DOHH2 (cell line): ENCODE results near the gene KCNC1.
A peak's percentile ranks its signal among the peaks of the same experiment; 100 is the strongest.

ENCODE experiments used
- H3F3A ChIP-seq: fragments of 200-600 bp; sonication (generic), shearing (Covaris generic); 2 replicates; pipeline ENCODE4 v1.6.0; 2016; ENCODE audit warnings: antibody characterized with exemption, mild to moderate bottlenecking; ENCODE audit not compliant: control insufficient read depth, insufficient read depth
- H3K27ac ChIP-seq: fragments of 200-600 bp; sonication (generic); 2 replicates; pipeline ENCODE4 v1.5.1; 2014; ENCODE audit warnings: low read depth, mild to moderate bottlenecking, low read length, moderate library complexity
- H3K27me3 ChIP-seq: fragments of 200-600 bp; sonication (generic); 2 replicates; pipeline ENCODE4 v1.6.1; 2014; ENCODE audit warnings: mild to moderate bottlenecking, low read length, mixed read lengths; ENCODE audit not compliant: control insufficient read depth
- H3K36me3 ChIP-seq: fragments of 200-600 bp; sonication (generic); 2 replicates; pipeline ENCODE4 v1.6.1; 2014; ENCODE audit warnings: mild to moderate bottlenecking, low read length, moderate library complexity, mixed read lengths; ENCODE audit not compliant: control insufficient read depth
- H3K4me1 ChIP-seq: fragments of 200-600 bp; sonication (generic); 2 replicates; pipeline ENCODE4 v1.6.1; 2014; ENCODE audit warnings: mild to moderate bottlenecking, low read length, mixed read lengths; ENCODE audit not compliant: control insufficient read depth
- H3K4me2 ChIP-seq: fragments of 200-600 bp; sonication (generic); 2 replicates; pipeline ENCODE4 v1.6.0; 2014; ENCODE audit warnings: mild to moderate bottlenecking, low read length, moderate library complexity
- H3K4me3 ChIP-seq: fragments of 200-600 bp; sonication (generic); 2 replicates; pipeline ENCODE4 v1.5.1; 2014; ENCODE audit warnings: mild to moderate bottlenecking, low read length, mixed read lengths
- H3K79me2 ChIP-seq: fragments of 200-600 bp; sonication (generic); 2 replicates; pipeline ENCODE4 v1.6.1; 2014; ENCODE audit warnings: mild to moderate bottlenecking, low read length, mixed read lengths; ENCODE audit not compliant: control insufficient read depth
- H3K9me2 ChIP-seq: fragments of 200-600 bp; sonication (generic); replicated peaks from 2 replicates; pipeline ENCODE4 v1.6.1; 2014; ENCODE audit warnings: mild to moderate bottlenecking, low read length, mixed read lengths; ENCODE audit not compliant: control insufficient read depth
- H3K9me3 ChIP-seq: fragments of 200-600 bp; sonication (generic); 2 replicates; pipeline ENCODE4 v1.6.1; 2014; ENCODE audit warnings: antibody characterized with exemption, low read length, mixed read lengths; ENCODE audit not compliant: control insufficient read depth, insufficient read depth
- H4K20me1 ChIP-seq: fragments of 200-600 bp; sonication (generic); 2 replicates; pipeline ENCODE4 v1.6.0; 2014; ENCODE audit warnings: low read depth, mild to moderate bottlenecking, antibody characterized with exemption, low read length, moderate library complexity; ENCODE audit not compliant: control insufficient read depth, insufficient read depth
- CTCF ChIP-seq: fragments of 200-600 bp; sonication (generic); IDR thresholded peaks from one replicate; pipeline ENCODE4 v1.5.1; 2014; ENCODE audit warnings: antibody characterized with exemption, mild to moderate bottlenecking, low read depth, low read length; ENCODE audit not compliant: poor library complexity, severe bottlenecking
- EZH2phosphoT487 ChIP-seq: fragments of 200-600 bp; sonication (generic); IDR thresholded peaks from 2 replicates; pipeline ENCODE4 v1.6.1; 2017; ENCODE audit warnings: borderline replicate concordance, mild to moderate bottlenecking, antibody characterized with exemption, low read length, moderate library complexity, mixed read lengths

The KCNC1 gene

GRCh38 chr11:17760102-17761029 lies 25.8 kb downstream of the KCNC1 start:
- no peaks in the 10 kb centered on the region for H3K9me3 ChIP-seq
- H3F3A ChIP-seq: no peaks in the 10 kb centered on the region
- H4K20me1 ChIP-seq: no peaks in the 10 kb centered on the region
- H3K4me2 ChIP-seq: no peak overlapping the region
- no peaks in the 10 kb centered on the region for H3K36me3 ChIP-seq
- H3K4me1 ChIP-seq: no peaks in the 10 kb centered on the region
- no peaks in the 10 kb centered on the region for H3K79me2 ChIP-seq
- TF ChIP-seq CTCF (peak; percentile 64), EZH2phosphoT487 (no peak)
- no peaks in the 10 kb centered on the region for H3K27me3 ChIP-seq
- H3K27ac ChIP-seq: no peak overlapping the region
- no peak overlapping the region for H3K4me3 ChIP-seq
- H3K9me2 ChIP-seq: no peaks in the 10 kb centered on the region

- Histone ChIP-seq H3K9me2 (no peaks in the 10 kb centered on the region), H3K27ac (no peak overlapping the region)
Measured at GRCh38 chr11:17762309-17762974, 27.9 kb downstream of the KCNC1 start.

GRCh38 chr11:17763244-17763643 lies 28.7 kb downstream of the KCNC1 start:
- no peaks in the 10 kb centered on the region for H4K20me1 ChIP-seq
- H3K9me3 ChIP-seq: no peaks in the 10 kb centered on the region
- no peak overlapping the region for H3K4me2 ChIP-seq
- no peaks in the 10 kb centered on the region for H3K36me3 ChIP-seq
- no peaks in the 10 kb centered on the region for H3K27me3 ChIP-seq
- H3K27ac ChIP-seq: no peak overlapping the region
- no peaks in the 10 kb centered on the region for H3K9me2 ChIP-seq
- no peaks in the 10 kb centered on the region for H3K79me2 ChIP-seq
- TF ChIP-seq CTCF (no peak), EZH2phosphoT487 (no peak)
- no peaks in the 10 kb centered on the region for H3K4me1 ChIP-seq
- H3F3A ChIP-seq: no peaks in the 10 kb centered on the region
- no peak overlapping the region for H3K4me3 ChIP-seq

More at GRCh38 chr11:17762309-17762974, 27.9 kb downstream of the KCNC1 start:
- H3K79me2 ChIP-seq: no peaks in the 10 kb centered on the region
- H3K4me2 ChIP-seq: no peak overlapping the region
- H3K27me3 ChIP-seq: no peaks in the 10 kb centered on the region
- H3K4me1 ChIP-seq: no peaks in the 10 kb centered on the region
- no peaks in the 10 kb centered on the region for H4K20me1 ChIP-seq
- H3K4me3 ChIP-seq: no peak overlapping the region
- H3F3A ChIP-seq: no peaks in the 10 kb centered on the region
- no peak for TF ChIP-seq EZH2phosphoT487
- no peak for TF ChIP-seq CTCF
- no peaks in the 10 kb centered on the region for H3K36me3 ChIP-seq
- no peaks in the 10 kb centered on the region for H3K9me3 ChIP-seq
